Upper lobe of right lung (tissue), 1 donor: ENCODE measurements around the gene INHBB. TPM values are rescaled to one million over a fixed set of nuclear protein-coding genes. Genes with fewer than 3 reads are reported as not detected.

ENCODE experiments used
- ATAC-seq: fragments of 200-7000 bp; cut with Tn5 transposase; one replicate; pipeline ENCODE4 v1.9.1; 2020; ENCODE audit warnings: mild to moderate bottlenecking, moderate library complexity
- DNase-seq: peaks from one replicate; pipeline ENCODE4 v3.0.0-alpha.2; 2020
- H3K27ac ChIP-seq: fragments of 200-600 bp; one replicate; pipeline ENCODE4 v1.8.0; 2022
- H3K27me3 ChIP-seq: fragments of 200-600 bp; one replicate; pipeline ENCODE4 v1.8.0; 2022; ENCODE audit warnings: mild to moderate bottlenecking
- H3K36me3 ChIP-seq: fragments of 200-600 bp; one replicate; pipeline ENCODE4 v1.8.0; 2022
- H3K4me1 ChIP-seq: fragments of 200-600 bp; one replicate; pipeline ENCODE4 v1.8.0; 2022
- H3K4me3 ChIP-seq: fragments of 200-600 bp; one replicate; pipeline ENCODE4 v1.8.0; 2022; ENCODE audit warnings: mild to moderate bottlenecking
- H3K9me3 ChIP-seq: fragments of 200-600 bp; one replicate; pipeline ENCODE4 v1.8.0; 2022
- intact Hi-C: fragments of 100-400 bp; cut with DNase I; formaldehyde crosslinking; loops from one replicate; pipeline ENCODE4 v1.11.0; 2022
- total RNA-seq: library from RNA; stranded (reverse); fragmentation: NEBNext Ultra II Directional; extraction: Animal tissue kit (Norgen Biotek cat#: 25700); gene quantifications from one replicate; pipeline ENCODE4 v1.2.1, GENCODE V29; 2021
- TF ChIP-seq, protein P1 (sequence below): fragments of 200-600 bp; IDR thresholded peaks from one replicate; pipeline ENCODE4 v1.8.0; 2022; ENCODE audit warnings: antibody characterized with exemption
- donor health status: DM: no; HTN: yes; CAD: no; lungs with severe emphysema.

The INHBB gene
- total RNA-seq, 1 donor from 2014 or later = 12.3 TPM

DNA sequence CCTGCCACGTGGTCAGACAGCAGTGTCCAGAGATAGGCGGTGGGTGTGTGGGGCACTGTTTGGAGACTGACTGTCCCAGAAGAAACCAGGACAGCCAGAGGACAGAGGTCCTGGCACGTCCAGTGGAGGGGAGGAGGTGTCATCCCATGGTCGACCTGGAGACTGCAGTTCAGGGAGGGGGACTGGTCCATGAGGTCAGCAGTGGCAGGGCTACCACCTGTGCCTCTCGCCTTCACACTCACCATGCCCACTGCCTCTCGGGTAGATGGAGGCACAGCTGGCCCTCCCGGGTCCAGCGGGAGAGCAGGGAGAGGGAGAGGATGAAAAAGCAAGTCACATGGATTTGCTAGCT, 53.9 kb downstream of the INHBB start:
- intact Hi-C loops = no loop called here
- Histone ChIP-seq H3K4me3 (no peak overlapping the region), H3K4me1 (no peaks in the 10 kb centered on the region), H3K36me3 (no peaks in the 10 kb centered on the region), H3K27me3 (no peaks in the 10 kb centered on the region), H3K27ac (no peak overlapping the region), H3K9me3 (no peaks in the 10 kb centered on the region)
- TF ChIP-seq, protein P1, sequence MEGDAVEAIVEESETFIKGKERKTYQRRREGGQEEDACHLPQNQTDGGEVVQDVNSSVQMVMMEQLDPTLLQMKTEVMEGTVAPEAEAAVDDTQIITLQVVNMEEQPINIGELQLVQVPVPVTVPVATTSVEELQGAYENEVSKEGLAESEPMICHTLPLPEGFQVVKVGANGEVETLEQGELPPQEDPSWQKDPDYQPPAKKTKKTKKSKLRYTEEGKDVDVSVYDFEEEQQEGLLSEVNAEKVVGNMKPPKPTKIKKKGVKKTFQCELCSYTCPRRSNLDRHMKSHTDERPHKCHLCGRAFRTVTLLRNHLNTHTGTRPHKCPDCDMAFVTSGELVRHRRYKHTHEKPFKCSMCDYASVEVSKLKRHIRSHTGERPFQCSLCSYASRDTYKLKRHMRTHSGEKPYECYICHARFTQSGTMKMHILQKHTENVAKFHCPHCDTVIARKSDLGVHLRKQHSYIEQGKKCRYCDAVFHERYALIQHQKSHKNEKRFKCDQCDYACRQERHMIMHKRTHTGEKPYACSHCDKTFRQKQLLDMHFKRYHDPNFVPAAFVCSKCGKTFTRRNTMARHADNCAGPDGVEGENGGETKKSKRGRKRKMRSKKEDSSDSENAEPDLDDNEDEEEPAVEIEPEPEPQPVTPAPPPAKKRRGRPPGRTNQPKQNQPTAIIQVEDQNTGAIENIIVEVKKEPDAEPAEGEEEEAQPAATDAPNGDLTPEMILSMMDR = no peak
- ATAC-seq = no peak
- DNase-seq = no peak

DNA sequence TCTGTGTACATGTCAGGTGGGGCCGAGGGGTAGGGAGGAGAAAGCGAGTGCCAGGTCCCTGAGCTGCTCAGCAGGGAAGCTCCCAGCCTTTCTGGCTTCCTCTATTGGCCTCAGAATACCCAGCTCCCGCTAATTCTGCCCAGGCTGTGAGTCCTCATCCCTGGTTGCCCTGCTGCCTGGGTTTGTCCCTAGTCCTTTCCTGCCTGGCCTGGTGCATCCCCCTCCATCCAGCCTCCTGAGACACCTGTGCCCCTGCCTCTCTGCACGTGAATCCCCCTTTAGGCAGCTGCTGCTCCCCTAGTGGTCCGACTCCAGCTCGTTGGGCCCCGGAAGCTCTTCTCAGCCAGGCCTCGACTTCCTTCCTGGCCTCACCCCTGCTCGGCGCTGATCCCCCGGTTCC, 54.6 kb downstream of the INHBB start:
- TF ChIP-seq, protein P1 = no peak
- Histone ChIP-seq H3K9me3 (no peaks in the 10 kb centered on the region), H3K36me3 (no peaks in the 10 kb centered on the region), H3K4me3 (no peak overlapping the region), H3K27ac (no peak overlapping the region), H3K27me3 (no peaks in the 10 kb centered on the region), H3K4me1 (no peaks in the 10 kb centered on the region)
- DNase-seq (no peak), ATAC-seq (no peak)
- intact Hi-C loops = no loop called here

Other genes starting within 250 kb of the INHBB start
- gene TMEM185B, start 122.7 kb upstream of the INHBB start, total RNA-seq = 26.6 TPM
- 65.9 TPM for gene RALB, start 93.3 kb upstream of the INHBB start, total RNA-seq